HepG2 (cell line): ENCODE data around the gene BIRC2. TPM values are rescaled to one million over a fixed set of nuclear protein-coding genes. Genes with fewer than 3 reads are reported as not detected.
A peak's percentile ranks its signal among the peaks of the same experiment; 100 is the strongest.

Experiments used
- EEA1 ChIP-seq: sonication (generic); formaldehyde crosslinking; IDR thresholded peaks from 2 replicates; pipeline ENCODE4 v1.5.1; 2020; ENCODE audit warnings: mild to moderate bottlenecking, missing genetic modification reagents, borderline replicate concordance
- EZH2 ChIP-seq: conservative IDR thresholded peaks from 2 replicates; pipeline ENCODE4 v1.6.1; 2012; ENCODE audit warnings: mild to moderate bottlenecking, low read depth, low read length, moderate library complexity
- FOSL1 ChIP-seq: sonication (generic); formaldehyde crosslinking; IDR thresholded peaks from 2 replicates; pipeline ENCODE4 v1.9.0; 2021; ENCODE audit warnings: missing genetic modification reagents, borderline replicate concordance
- FOXJ3 ChIP-seq: sonication (generic); formaldehyde crosslinking; IDR thresholded peaks from 2 replicates; pipeline ENCODE4 v1.4.0; 2020; ENCODE audit warnings: missing genetic modification reagents, mild to moderate bottlenecking, borderline replicate concordance
- HMG20A ChIP-seq: IDR thresholded peaks from 2 replicates; pipeline ENCODE4 v1.6.1; 2016; ENCODE audit warnings: borderline replicate concordance
- HNF4A ChIP-seq: sonication (generic); formaldehyde crosslinking; IDR thresholded peaks from 2 replicates; pipeline ENCODE4 v1.4.0; 2020; ENCODE audit warnings: missing genetic modification reagents
- KDM4B ChIP-seq: sonication (generic); formaldehyde crosslinking; IDR thresholded peaks from 2 replicates; pipeline ENCODE4 v1.4.0; 2020; ENCODE audit warnings: missing genetic modification reagents
- KMT2A ChIP-seq: sonication (generic); formaldehyde crosslinking; IDR thresholded peaks from 2 replicates; pipeline ENCODE4 v1.4.0; 2020; ENCODE audit warnings: missing genetic modification reagents
- MAFG ChIP-seq: sonication (generic); formaldehyde crosslinking; IDR thresholded peaks from 2 replicates; pipeline ENCODE4 v1.5.1; 2020; ENCODE audit warnings: mild to moderate bottlenecking, missing genetic modification reagents
- NCOR1 ChIP-seq: fragments of 200-600 bp; sonication (generic); IDR thresholded peaks from 2 replicates; pipeline ENCODE4 v1.7.0; 2017; ENCODE audit warnings: antibody characterized with exemption, low read length, borderline replicate concordance
- NFE2L1 ChIP-seq: sonication (generic); formaldehyde crosslinking; IDR thresholded peaks from 2 replicates; pipeline ENCODE4 v1.4.0; 2020; ENCODE audit warnings: missing genetic modification reagents, mild to moderate bottlenecking, borderline replicate concordance
- NR1H2 ChIP-seq: sonication (generic); formaldehyde crosslinking; IDR thresholded peaks from 2 replicates; pipeline ENCODE4 v1.8.1; 2022; ENCODE audit warnings: low read depth, missing genetic modification reagents, borderline replicate concordance
- PCBP2 ChIP-seq: fragments of 200-400 bp; formaldehyde crosslinking; optimal IDR thresholded peaks from 2 replicates; pipeline ENCODE3; 2018; ENCODE audit warnings: low read length, low read depth; ENCODE audit not compliant: poor library complexity, severe bottlenecking
- RBM22 ChIP-seq: fragments of 200-400 bp; formaldehyde crosslinking; optimal IDR thresholded peaks from 2 replicates; pipeline ENCODE3; 2017; ENCODE audit warnings: mild to moderate bottlenecking, low read length, moderate library complexity
- SAFB2 ChIP-seq: sonication (generic); formaldehyde crosslinking; IDR thresholded peaks from 2 replicates; pipeline ENCODE4 v1.5.1; 2020; ENCODE audit warnings: missing genetic modification reagents, low read depth, mild to moderate bottlenecking, borderline replicate concordance
- SIN3B ChIP-seq: fragments of 150-350 bp; IDR thresholded peaks from 2 replicates; pipeline ENCODE4 v1.6.1; 2014; ENCODE audit warnings: low read length
- SP5 ChIP-seq: IDR thresholded peaks from 2 replicates; pipeline ENCODE4 v1.6.1; 2016; ENCODE audit warnings: low read depth, borderline replicate concordance
- TIGD3 ChIP-seq: sonication (generic); formaldehyde crosslinking; IDR thresholded peaks from 2 replicates; pipeline ENCODE4 v1.5.1; 2020; ENCODE audit warnings: mild to moderate bottlenecking, missing genetic modification reagents, borderline replicate concordance
- YEATS2 ChIP-seq: sonication (generic); formaldehyde crosslinking; IDR thresholded peaks from 2 replicates; pipeline ENCODE4 v1.4.0; 2020; ENCODE audit warnings: missing genetic modification reagents, borderline replicate concordance
- ZNF3 ChIP-seq: IDR thresholded peaks from 2 replicates; pipeline ENCODE4 v1.7.0; 2017; ENCODE audit warnings: inconsistent platforms
- ZNF317 ChIP-seq: sonication (generic); formaldehyde crosslinking; IDR thresholded peaks from 2 replicates; pipeline ENCODE4 v1.5.0; 2020; ENCODE audit warnings: mild to moderate bottlenecking, missing genetic modification reagents
- ZNF607 ChIP-seq: sonication (generic); formaldehyde crosslinking; IDR thresholded peaks from 2 replicates; pipeline ENCODE4 v1.5.1; 2020; ENCODE audit warnings: missing genetic modification reagents, mild to moderate bottlenecking, borderline replicate concordance
- ZNF839 ChIP-seq: sonication (generic); formaldehyde crosslinking; IDR thresholded peaks from 2 replicates; pipeline ENCODE4 v1.4.0; 2020; ENCODE audit warnings: missing genetic modification reagents, mild to moderate bottlenecking, borderline replicate concordance
- polyA plus RNA-seq, 8 experiments: library from polyadenylated mRNA; depleted of rRNA in 3 of 8; stranded (reverse) in 7 of 8; unstranded in 1 of 8; fragments of >200 nt; fragmentation: Illumina TruSeq in 4 of 8; extraction: Trizol in 4 of 8; gene quantifications; 2 replicates each; pipeline versions ENCODE4 v1.2.1 to v1.2.3, GENCODE V29; 2011 to 2016; ENCODE audit warnings: low read depth in 4 of 8, missing spikeins in 1 of 8, mixed read lengths in 1 of 8; ENCODE audit not compliant: insufficient read depth in 1 of 8
- total RNA-seq, 5 experiments: library from RNA; depleted of rRNA; stranded (reverse); fragments of >200 nt; fragmentation: Illumina TruSeq; extraction: Trizol; gene quantifications; 2 replicates each; pipeline ENCODE4 v1.2.3, GENCODE V29; 2016; ENCODE audit warnings: low read depth in 1 of 5
- TF ChIP-seq, protein P1 (sequence below), 2 experiments: sonication (generic) in 1 of 2; formaldehyde crosslinking in 1 of 2; IDR thresholded peaks; 2 replicates each; pipeline versions ENCODE4 v1.4.0 to v1.6.1; 2018 to 2020; ENCODE audit warnings: missing genetic modification reagents in 2 of 2, borderline replicate concordance in 1 of 2, low read depth in 1 of 2, mild to moderate bottlenecking in 1 of 2, missing biosample characterization in 1 of 2

The BIRC2 gene
- total and polyA plus RNA-seq, 2 of the 13 experiments (the other 11 are each of a cell fraction or from before 2014, with no cell fraction given) = 61.7 to 62.2 TPM

DNA sequence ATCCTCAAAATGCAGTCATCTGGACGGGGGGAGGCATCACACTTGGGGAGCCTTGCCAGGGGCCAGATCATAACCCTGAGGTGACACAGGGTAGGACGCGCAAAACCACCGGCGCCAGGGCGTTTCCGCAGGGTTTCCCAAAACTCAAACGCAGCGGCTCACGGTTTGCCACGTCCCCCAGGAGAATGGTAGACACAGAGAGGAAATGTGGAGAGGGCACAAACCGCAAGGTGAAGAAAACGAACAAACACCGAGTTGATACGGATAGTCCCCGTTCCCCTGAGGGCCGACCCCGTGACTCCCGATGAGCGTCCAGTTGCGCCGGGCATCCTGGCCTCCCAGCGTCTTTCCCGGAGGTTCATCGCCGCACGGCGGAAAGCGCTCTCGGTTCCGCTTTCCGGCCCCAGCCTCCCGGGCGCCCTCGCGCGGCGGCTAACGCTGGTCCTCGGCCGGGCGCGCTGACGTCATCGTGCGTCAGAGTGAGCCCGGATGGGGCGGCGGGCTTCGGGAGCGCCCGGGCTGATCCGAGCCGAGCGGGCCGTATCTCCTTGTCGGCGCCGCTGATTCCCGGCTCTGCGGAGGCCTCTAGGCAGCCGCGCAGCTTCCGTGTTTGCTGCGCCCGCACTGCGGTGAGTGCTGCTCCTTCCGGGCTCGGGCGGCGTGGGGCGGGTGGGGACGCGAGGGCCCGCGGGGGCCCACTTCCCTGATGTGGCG is at the start of gene BIRC2 (continued):
- TF ChIP-seq SAFB2 (CRISPR knock-in tag) = peak; percentile 91; the same call in 1 of the 2 replicates
- TF ChIP-seq RBM22 = no peak
- TF ChIP-seq YEATS2 (CRISPR knock-in tag) = peak; percentile 83
- TF ChIP-seq TIGD3 (CRISPR knock-in tag) = no peak; the same call in 1 of the 2 replicates
- TF ChIP-seq EEA1 = peak; percentile 38; the same call in 1 of the 2 replicates
- TF ChIP-seq ZNF839 (CRISPR knock-in tag) = peak; percentile 27; the same call in 1 of the 2 replicates
- TF ChIP-seq ZNF3 (CRISPR knock-in tag) = no peak
- no peak for TF ChIP-seq NCOR1
- peak; percentile 50; the same call in 1 of the 2 replicates for TF ChIP-seq ZNF607
- no peak for TF ChIP-seq FOXJ3 (CRISPR knock-in tag)
- no peak for TF ChIP-seq NR1H2 (CRISPR knock-in tag)
- peak; percentile 23; the same call in 1 of the 2 replicates for TF ChIP-seq ZNF317 (CRISPR knock-in tag)
- peak; percentile 83; the same call in 1 of the 2 replicates for TF ChIP-seq KMT2A
- TF ChIP-seq KDM4B = 0 out of 2 replicates have a peak, but pooled peaks have one; percentile 44
- no peak for TF ChIP-seq FOSL1
- TF ChIP-seq EZH2 = no peak
- peak; percentile 61 for TF ChIP-seq HNF4A (CRISPR knock-in tag)
- peak; percentile 19; the same call in 1 of the 2 replicates for TF ChIP-seq HMG20A (CRISPR knock-in tag)
- no peak for TF ChIP-seq SIN3B
- TF ChIP-seq, protein P1, sequence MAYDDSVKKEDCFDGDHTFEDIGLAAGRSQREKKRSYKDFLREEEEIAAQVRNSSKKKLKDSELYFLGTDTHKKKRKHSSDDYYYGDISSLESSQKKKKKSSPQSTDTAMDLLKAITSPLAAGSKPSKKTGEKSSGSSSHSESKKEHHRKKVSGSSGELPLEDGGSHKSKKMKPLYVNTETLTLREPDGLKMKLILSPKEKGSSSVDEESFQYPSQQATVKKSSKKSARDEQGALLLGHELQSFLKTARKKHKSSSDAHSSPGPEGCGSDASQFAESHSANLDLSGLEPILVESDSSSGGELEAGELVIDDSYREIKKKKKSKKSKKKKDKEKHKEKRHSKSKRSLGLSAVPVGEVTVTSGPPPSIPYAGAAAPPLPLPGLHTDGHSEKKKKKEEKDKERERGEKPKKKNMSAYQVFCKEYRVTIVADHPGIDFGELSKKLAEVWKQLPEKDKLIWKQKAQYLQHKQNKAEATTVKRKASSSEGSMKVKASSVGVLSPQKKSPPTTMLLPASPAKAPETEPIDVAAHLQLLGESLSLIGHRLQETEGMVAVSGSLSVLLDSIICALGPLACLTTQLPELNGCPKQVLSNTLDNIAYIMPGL (CRISPR knock-in tag; IDR thresholded peaks at IDR 0.05; ENCODE audit: borderline replicate concordance in 1 of 2, low read depth in 1 of 2) = peak; percentile 96 to 100
- TF ChIP-seq MAFG (CRISPR knock-in tag) = no peak
- no peak for TF ChIP-seq SP5 (CRISPR knock-in tag)
- TF ChIP-seq NFE2L1 (CRISPR knock-in tag) = no peak
- TF ChIP-seq PCBP2 = no peak
